Lower leg skin (tissue), 3 donors: Measurements from ENCODE around the gene TRIO.

ENCODE experiments used
- CTCF ChIP-seq, 3 donors: fragments of 450-650 bp; IDR thresholded peaks; one replicate each; pipeline ENCODE4 v1.5.1; 2016; ENCODE audit warnings: antibody characterized with exemption in 3 of 3, mild to moderate bottlenecking in 3 of 3, moderate library complexity in 2 of 3
- POLR2A ChIP-seq, 2 donors: fragments of 450-650 bp; IDR thresholded peaks; one replicate each; pipeline ENCODE4 v1.6.1; 2016 to 2017; ENCODE audit warnings: antibody characterized with exemption in 2 of 2, mild to moderate bottlenecking in 1 of 2, moderate library complexity in 1 of 2

- no peak for TF ChIP-seq POLR2A (IDR thresholded peaks at IDR 0.05)
- no peak for TF ChIP-seq CTCF (IDR thresholded peaks at IDR 0.05)
Measured at GRCh38 chr5:14426521-14426920, 283.4 kb downstream of the TRIO start.
